HAP-1 (cell line): ENCODE results near the gene TMEM242.
A peak's percentile ranks its signal among the peaks of the same experiment; 100 is the strongest.

Experiments used
- DNase-seq, 2 experiments: peaks; one replicate each; pipeline ENCODE4 v3.0.0-alpha.2; 2016 to 2020; ENCODE audit warnings: low spot score in 2 of 2
- H3K27me3 ChIP-seq: fragments of 250-450 bp; sonication (Bioruptor Pico); 2 replicates; pipeline ENCODE4 v1.5.1; 2020; ENCODE audit warnings: low read depth, mild to moderate bottlenecking, moderate library complexity
- H3K36me3 ChIP-seq: fragments of 250-450 bp; sonication (Bioruptor Pico); replicated peaks from 2 replicates; pipeline ENCODE4 v1.5.1; 2020; ENCODE audit warnings: mild to moderate bottlenecking
- H3K4me1 ChIP-seq: fragments of 250-450 bp; sonication (Bioruptor Pico); 2 replicates; pipeline ENCODE4 v1.5.1; 2020; ENCODE audit warnings: mild to moderate bottlenecking
- H3K4me3 ChIP-seq: fragments of 250-450 bp; sonication (Bioruptor Pico); 2 replicates; pipeline ENCODE4 v1.5.1; 2020; ENCODE audit warnings: mild to moderate bottlenecking, moderate library complexity
- H3K9me3 ChIP-seq: fragments of 250-450 bp; sonication (Bioruptor Pico); 2 replicates; pipeline ENCODE4 v1.5.1; 2020; ENCODE audit warnings: mild to moderate bottlenecking, moderate library complexity
- in situ Hi-C: fragments of 300-500 bp; cut with MboI; formaldehyde crosslinking; loops from 3 replicates; pipeline ENCODE4 v1.14.3; 2020; ENCODE audit warnings: low sequenced_read_pairs, inconsistent platforms, mixed read lengths

Gene TMEM242

GRCh38 chr6:157291356-157291755, 32.0 kb downstream of the TMEM242 start:
- H3K9me3 ChIP-seq = no peaks in the 10 kb centered on the region
- in situ Hi-C loops = no loop called here
- DNase-seq = peak in 1 of 2 experiments; percentile 72
- H3K4me1 ChIP-seq = peaks cover 15% of the 10 kb centered on the region
- H3K36me3 ChIP-seq = peaks cover 6% of the 10 kb centered on the region
- no peak overlapping the region for H3K4me3 ChIP-seq
- no peaks in the 10 kb centered on the region for H3K27me3 ChIP-seq

GRCh38 chr6:157290797-157291196, 32.5 kb downstream of the TMEM242 start:
- no peak for DNase-seq
- Histone ChIP-seq H3K36me3 (peaks cover 6% of the 10 kb centered on the region), H3K4me1 (peaks cover 15% of the 10 kb centered on the region), H3K9me3 (no peaks in the 10 kb centered on the region), H3K27me3 (no peaks in the 10 kb centered on the region), H3K4me3 (no peak overlapping the region)
- in situ Hi-C loops = no loop called here

- Histone ChIP-seq H3K4me1 (peaks cover 15% of the 10 kb centered on the region), H3K4me3 (no peak overlapping the region), H3K27me3 (no peaks in the 10 kb centered on the region), H3K9me3 (no peaks in the 10 kb centered on the region), H3K36me3 (peaks cover 6% of the 10 kb centered on the region)
- in situ Hi-C loops = no loop called here
- no peak for DNase-seq
These were observed 33.6 kb downstream of the TMEM242 start for GRCh38 chr6:157289764-157290163.

- Histone ChIP-seq H3K4me3 (no peak overlapping the region), H3K36me3 (peaks cover 6% of the 10 kb centered on the region), H3K4me1 (peaks cover 15% of the 10 kb centered on the region), H3K9me3 (no peaks in the 10 kb centered on the region), H3K27me3 (no peaks in the 10 kb centered on the region)
- DNase-seq = no peak
- in situ Hi-C loops = no loop called here
These were observed 34.7 kb downstream of the TMEM242 start for GRCh38 chr6:157288575-157288974.

- Histone ChIP-seq H3K4me1 (peaks cover 15% of the 10 kb centered on the region), H3K4me3 (no peak overlapping the region)
- in situ Hi-C loops = no loop called here
These were observed 35.4 kb downstream of the TMEM242 start for GRCh38 chr6:157287923-157288322.

GRCh38 chr6:157287247-157287850, 36.0 kb downstream of the TMEM242 start:
- Histone ChIP-seq H3K36me3 (peaks cover 6% of the 10 kb centered on the region; the same call in 1 of the 2 replicates), H3K4me3 (no peak overlapping the region), H3K9me3 (no peaks in the 10 kb centered on the region), H3K27me3 (no peaks in the 10 kb centered on the region), H3K4me1 (peaks cover 14% of the 10 kb centered on the region)
- no peak for DNase-seq
- in situ Hi-C loops = no loop called here

More at GRCh38 chr6:157287923-157288322, 35.4 kb downstream of the TMEM242 start:
- no peaks in the 10 kb centered on the region for H3K27me3 ChIP-seq
- no peaks in the 10 kb centered on the region for H3K9me3 ChIP-seq
- H3K36me3 ChIP-seq = peaks cover 6% of the 10 kb centered on the region
- no peak for DNase-seq

GRCh38 chr6:157285422-157285779, 37.9 kb downstream of the TMEM242 start:
- peaks cover 6% of the 10 kb centered on the region; the same call in 1 of the 2 replicates for H3K36me3 ChIP-seq
- no peaks in the 10 kb centered on the region for H3K4me1 ChIP-seq
- no peaks in the 10 kb centered on the region for H3K27me3 ChIP-seq
- in situ Hi-C loops = no loop called here
- no peaks in the 10 kb centered on the region for H3K9me3 ChIP-seq
- DNase-seq = no peak
- H3K4me3 ChIP-seq = no peak overlapping the region

GRCh38 chr6:157284738-157285421, 38.4 kb downstream of the TMEM242 start:
- no peaks in the 10 kb centered on the region for H3K4me1 ChIP-seq
- no peaks in the 10 kb centered on the region for H3K9me3 ChIP-seq
- H3K36me3 ChIP-seq = peaks cover 2% of the 10 kb centered on the region; the same call in 1 of the 2 replicates
- H3K4me3 ChIP-seq = no peak overlapping the region
- in situ Hi-C loops = no loop called here
- no peaks in the 10 kb centered on the region for H3K27me3 ChIP-seq
- DNase-seq = no peak

- H3K36me3 ChIP-seq = no peaks in the 10 kb centered on the region
- in situ Hi-C loops = no loop called here
- no peak for DNase-seq
- no peaks in the 10 kb centered on the region for H3K27me3 ChIP-seq
- no peak overlapping the region for H3K4me3 ChIP-seq
- H3K4me1 ChIP-seq = no peaks in the 10 kb centered on the region
- H3K9me3 ChIP-seq = no peaks in the 10 kb centered on the region
These were observed 39.2 kb downstream of the TMEM242 start for GRCh38 chr6:157283900-157284737.

GRCh38 chr6:157283330-157283898, 39.9 kb downstream of the TMEM242 start:
- in situ Hi-C loops = no loop called here
- H3K4me3 ChIP-seq = no peak overlapping the region
- H3K9me3 ChIP-seq = no peaks in the 10 kb centered on the region
- DNase-seq = no peak
- no peaks in the 10 kb centered on the region for H3K4me1 ChIP-seq
- H3K27me3 ChIP-seq = no peaks in the 10 kb centered on the region
- H3K36me3 ChIP-seq = no peaks in the 10 kb centered on the region

- Histone ChIP-seq H3K4me3 (no peak overlapping the region), H3K27me3 (no peaks in the 10 kb centered on the region), H3K36me3 (no peaks in the 10 kb centered on the region), H3K4me1 (no peaks in the 10 kb centered on the region), H3K9me3 (no peaks in the 10 kb centered on the region)
- DNase-seq = no peak
- in situ Hi-C loops = no loop called here
These were observed 41.0 kb downstream of the TMEM242 start for GRCh38 chr6:157282284-157282683.

GRCh38 chr6:157281570-157281969, 41.7 kb downstream of the TMEM242 start:
- Histone ChIP-seq H3K9me3 (no peaks in the 10 kb centered on the region), H3K36me3 (no peaks in the 10 kb centered on the region), H3K4me3 (no peak overlapping the region), H3K27me3 (no peaks in the 10 kb centered on the region), H3K4me1 (no peaks in the 10 kb centered on the region)
- DNase-seq = peak in 1 of 2 experiments; percentile 62
- in situ Hi-C loops = no loop called here

GRCh38 chr6:157280947-157281346, 42.4 kb downstream of the TMEM242 start:
- no peak for DNase-seq
- H3K4me1 ChIP-seq = no peaks in the 10 kb centered on the region
- in situ Hi-C loops = no loop called here
- no peaks in the 10 kb centered on the region for H3K36me3 ChIP-seq
- H3K9me3 ChIP-seq = no peaks in the 10 kb centered on the region
- H3K27me3 ChIP-seq = no peaks in the 10 kb centered on the region
- H3K4me3 ChIP-seq = no peak overlapping the region

- in situ Hi-C loops = no loop called here
- DNase-seq = no peak
- Histone ChIP-seq H3K4me1 (peaks cover 4% of the 10 kb centered on the region), H3K36me3 (no peaks in the 10 kb centered on the region), H3K9me3 (no peaks in the 10 kb centered on the region), H3K27me3 (no peaks in the 10 kb centered on the region), H3K4me3 (no peak overlapping the region)
These were observed 43.2 kb downstream of the TMEM242 start for GRCh38 chr6:157280157-157280556.
